ENCODE data around the gene ST6GALNAC5. TPM values are rescaled to one million over a fixed set of nuclear protein-coding genes. Genes with fewer than 3 reads are reported as not detected.
"Not testable (repeated sequence)": the region's sequence is repeated elsewhere in the genome, so short reads cannot be mapped to it uniquely, and the experiment has no call there.

ST6GALNAC5 gene
- total and polyA plus RNA-seq, 10 of the 15 experiments (the other 5 are each of a cell fraction or from before 2014, with no cell fraction given) = under 0.01 to 1.8 (median 0.07) TPM; not detected in 6

DNA sequence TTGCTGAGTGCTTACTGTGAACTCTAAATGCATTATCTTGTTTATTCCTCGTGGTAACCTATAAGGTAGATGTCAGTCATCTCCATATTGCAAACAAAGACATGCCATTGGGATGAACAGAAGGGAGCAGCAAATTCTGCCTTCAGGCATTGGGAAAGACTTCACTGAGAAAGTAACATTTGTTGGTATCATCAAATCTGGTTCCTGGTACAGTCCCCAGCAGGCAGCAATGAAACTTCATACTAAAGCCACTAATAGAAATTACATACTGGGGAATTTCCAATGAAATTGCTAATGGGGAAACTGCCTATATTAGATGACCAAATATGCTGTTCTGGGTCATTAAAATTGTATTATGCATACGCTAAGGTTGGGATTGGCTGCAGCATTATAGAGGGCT lies 47.3 kb upstream of the ST6GALNAC5 start:
- intact Hi-C loops (cut with micrococcal nuclease; ENCODE audit: unreplicated experiment) (no loop called here), in situ Hi-C loops (cut with MboI) (no loop called here)
- CTCF ChIA-PET = no interaction called here
- no peak for TF ChIP-seq FOS (IDR thresholded peaks at IDR 0.05; ENCODE audit: borderline replicate concordance, extremely low read depth, insufficient read length)
- peak; percentile 43; the same call in 1 of the 2 replicates for TF ChIP-seq MTA2 (IDR thresholded peaks at IDR 0.05; ENCODE audit: low read depth)
- no peak for TF ChIP-seq JUND (IDR thresholded peaks at IDR 0.05; ENCODE audit: low read depth, low read length)
- no peak for TF ChIP-seq E2F4 (IDR thresholded peaks at IDR 0.05; ENCODE audit: low read depth, low read length)
- no peak for TF ChIP-seq WRNIP1 (IDR thresholded peaks at IDR 0.05; ENCODE audit: borderline replicate concordance, low read depth, low read length)
- FAIRE-seq (no peak), ATAC-seq (peak; percentile 79), DNase-seq (ENCODE audit: low read depth, low spot score) (no peak)
- H3K4me2 ChIP-seq (ENCODE audit: control insufficient read depth, insufficient read depth) = no peak overlapping the region
- BruUV-seq (replicated peaks) = no TSS peak
- H3K4me1 ChIP-seq (ENCODE audit: control insufficient read depth, insufficient read depth, low read length) = no peaks in the 10 kb centered on the region
- no peaks in the 10 kb centered on the region for H3K9me3 ChIP-seq (replicated peaks; ENCODE audit: control insufficient read depth, insufficient read depth, low read length)
- H3K79me2 ChIP-seq (ENCODE audit: control insufficient read depth, insufficient read depth, low read length) = no peaks in the 10 kb centered on the region
- POLR2A ChIA-PET = no interaction called here
- SMC1A ChIA-PET (ENCODE audit: uncharacterized antibody, unreplicated experiment) = interaction anchor here (0.6 to 1.4 kb wide), 2 partner anchors 12 to 14 kb away, joined by 3 read pairs; no protein-coding TSS in a partner anchor
- no peaks in the 10 kb centered on the region for H4K20me1 ChIP-seq (ENCODE audit: control insufficient read depth, insufficient read depth)
- H3K9ac ChIP-seq (ENCODE audit: control insufficient read depth, insufficient read depth, low read length) = no peak overlapping the region
- no peak overlapping the region for H3K4me3 ChIP-seq
- no peaks in the 10 kb centered on the region for H3K36me3 ChIP-seq (ENCODE audit: control insufficient read depth in 2 of 2, insufficient read depth in 2 of 2, low read length in 1 of 2)
- no peak overlapping the region for H3K27ac ChIP-seq (ENCODE audit: control insufficient read depth, insufficient read depth)
- RAD21 ChIA-PET (ENCODE audit: unreplicated experiment) = no interaction called here
- no peak overlapping the region for H2AFZ ChIP-seq (ENCODE audit: control insufficient read depth, low read depth, low read length)
- 50% methylated on average over 2 of the region's 2 CpGs for WGBS (ENCODE audit: insufficient coverage, insufficient replicate concordance, low lambda C conversion rate, missing lambda C conversion rate)
- H3K27me3 ChIP-seq (replicated peaks in 1 of 2; ENCODE audit: control insufficient read depth in 2 of 2, insufficient read depth in 2 of 2, low read length in 1 of 2) = no peaks in the 10 kb centered on the region

DNA sequence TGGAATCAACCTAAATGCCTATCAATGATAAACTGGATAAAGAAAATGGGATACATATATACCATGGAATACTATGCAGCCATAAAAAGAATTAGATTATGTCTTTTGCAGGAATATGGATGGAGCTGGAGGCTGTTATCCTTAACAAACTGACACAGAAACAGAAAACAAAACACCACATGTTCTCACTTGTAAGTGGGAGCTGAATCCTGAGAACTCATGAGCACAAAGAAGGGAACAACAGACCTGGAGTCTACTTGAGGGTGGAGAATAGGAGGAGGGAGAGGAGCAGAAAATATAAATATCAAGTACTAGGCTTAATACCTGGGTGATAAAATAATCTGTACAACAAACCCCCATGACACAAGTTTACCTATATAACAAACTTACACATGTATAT lies 44.3 kb upstream of the ST6GALNAC5 start:
- H3K4me1 ChIP-seq (ENCODE audit: control insufficient read depth, insufficient read depth, low read length); H3K27ac ChIP-seq (ENCODE audit: control insufficient read depth, insufficient read depth); H3K9me3 ChIP-seq (replicated peaks; ENCODE audit: control insufficient read depth, insufficient read depth, low read length); FAIRE-seq; H2AFZ ChIP-seq (ENCODE audit: control insufficient read depth, low read depth, low read length); H3K27me3 ChIP-seq (replicated peaks in 1 of 2; ENCODE audit: control insufficient read depth in 2 of 2, insufficient read depth in 2 of 2, low read length in 1 of 2); H4K20me1 ChIP-seq (ENCODE audit: control insufficient read depth, insufficient read depth); BruUV-seq (replicated peaks); CTCF ChIA-PET; H3K4me3 ChIP-seq; H3K36me3 ChIP-seq (ENCODE audit: control insufficient read depth in 2 of 2, insufficient read depth in 2 of 2, low read length in 1 of 2); RAD21 ChIA-PET (ENCODE audit: unreplicated experiment); POLR2A ChIA-PET; ATAC-seq; H3K79me2 ChIP-seq (ENCODE audit: control insufficient read depth, insufficient read depth, low read length); intact Hi-C loops (cut with micrococcal nuclease; ENCODE audit: unreplicated experiment); H3K4me2 ChIP-seq (ENCODE audit: control insufficient read depth, insufficient read depth); in situ Hi-C loops (cut with MboI); DNase-seq (ENCODE audit: low read depth, low spot score); H3K9ac ChIP-seq (ENCODE audit: control insufficient read depth, insufficient read depth, low read length): not testable (repeated sequence)
- SMC1A ChIA-PET (ENCODE audit: uncharacterized antibody, unreplicated experiment) = interaction anchor here (0.7 kb wide), 1 partner anchor 49 kb away, joined by 3 read pairs; no protein-coding TSS in a partner anchor
